ENCODE measurements around the gene GDF2. TPM values are rescaled to one million over a fixed set of nuclear protein-coding genes. Genes with fewer than 3 reads are reported as not detected.

The GDF2 gene
- total and polyA plus RNA-seq, 2 of the 4 experiments (the other 2 are of a cell fraction): under 0.01 TPM; not detected in 1

DNA sequence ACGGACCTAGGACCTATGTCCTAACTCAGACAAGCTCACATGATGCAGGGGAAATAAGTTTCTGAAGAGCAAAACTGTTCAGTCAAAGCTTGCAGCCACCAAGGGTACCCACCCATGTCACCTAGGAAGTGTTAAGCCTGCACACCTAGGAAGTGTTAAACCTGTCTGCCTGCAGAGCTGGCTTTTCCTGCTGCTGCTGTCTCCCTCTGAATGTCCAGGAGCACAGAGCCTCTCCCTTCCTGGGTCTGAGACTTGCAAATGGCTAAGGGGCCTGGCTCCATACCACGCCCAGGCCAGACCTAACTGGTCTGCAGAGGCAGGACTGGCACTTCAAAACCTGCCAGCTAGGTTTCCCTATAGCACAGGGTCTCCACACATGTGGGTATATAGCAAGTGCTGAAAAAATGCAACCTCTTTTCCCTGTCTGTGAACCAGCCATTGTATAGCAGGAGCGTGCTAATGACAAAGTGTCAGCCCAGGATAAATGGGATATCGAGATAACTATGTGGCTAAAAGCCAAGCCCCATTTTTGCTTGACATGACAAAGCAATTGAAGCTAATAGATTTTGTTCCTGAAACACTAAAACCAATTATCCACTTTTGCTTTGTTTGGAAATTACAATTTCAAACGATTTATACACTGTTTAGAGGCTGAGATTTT lies 1.5 kb downstream of the GDF2 start:
- Histone ChIP-seq H4K8ac (ENCODE audit: low read depth in 2 of 2, low read length in 2 of 2) (no peak overlapping the region), H3K4me2 (ENCODE audit: low read depth, low read length) (no peak overlapping the region), H3K4me3 (ENCODE audit: insufficient read depth, low read depth, low read length) (no peak overlapping the region), H3K23ac (ENCODE audit: low read depth, low read length) (no peak overlapping the region), H4K5ac (ENCODE audit: low read depth, low read length) (no peak overlapping the region), H3K14ac (replicated peaks; ENCODE audit: low read depth, low read length) (no peak overlapping the region), H3K27ac (ENCODE audit: insufficient read depth, low read length) (no peak overlapping the region), H3K56ac (ENCODE audit: extremely low read depth, insufficient read depth, low read length) (no peak overlapping the region), H3K4me1 (ENCODE audit: control insufficient read depth, insufficient read depth, low read length) (no peaks in the 10 kb centered on the region), H2BK120ac (ENCODE audit: low read depth, low read length) (no peak overlapping the region), H2BK5ac (ENCODE audit: low read depth, low read length, poor library complexity, severe bottlenecking) (no peak overlapping the region), H2BK20ac (ENCODE audit: low read depth, low read length) (no peak overlapping the region), H4K91ac (ENCODE audit: insufficient read depth, low read depth, low read length) (no peak overlapping the region), H3K4ac (ENCODE audit: low read depth, low read length) (no peak overlapping the region), H3K9ac (ENCODE audit: low read depth, low read length) (no peak overlapping the region), H3K9me3 (ENCODE audit: control insufficient read depth, insufficient read depth, low read length) (no peaks in the 10 kb centered on the region), H2AK5ac (ENCODE audit: low read depth, low read length) (no peak overlapping the region), H4K20me1 (ENCODE audit: insufficient read depth, low read length) (no peaks in the 10 kb centered on the region), H3K9me1 (ENCODE audit: insufficient read depth, low read length) (peaks cover 4% of the 10 kb centered on the region; the same call in 1 of the 2 replicates), H2AK9ac (replicated peaks; ENCODE audit: low read depth, low read length, poor library complexity) (no peak overlapping the region), H2AFZ (replicated peaks; ENCODE audit: low read length, poor library complexity) (no peak overlapping the region), H2BK15ac (ENCODE audit: low read depth, low read length) (no peak overlapping the region), H3K79me1 (ENCODE audit: low read depth in 1 of 2, low read length in 2 of 2) (no peaks in the 10 kb centered on the region), H3K27me3 (ENCODE audit: control insufficient read depth, insufficient read depth, low read length) (peaks cover 43% of the 10 kb centered on the region), H3K18ac (ENCODE audit: low read depth, low read length) (no peak overlapping the region), H3K36me3 (ENCODE audit: control insufficient read depth, insufficient read depth, low read length) (no peaks in the 10 kb centered on the region)
- ATAC-seq (ENCODE audit: low read depth) (no peak), DNase-seq (no peak)
- ChIA-PET CTCF (interaction anchor here (1.1 kb wide), 1 partner anchor 12 kb away, joined by 3 read pairs; no protein-coding TSS in a partner anchor), POLR2A (ENCODE audit: unreplicated experiment) (no interaction called here)
- WGBS, 2 experiments (ENCODE audit: extremely low coverage in 2 of 2, insufficient read length in 1 of 2): no CpG with 5 or more reads among the region's 5 CpGs
- BruUV-seq (replicated peaks): no TSS peak
- TF ChIP-seq MAFK (IDR thresholded peaks at IDR 0.05; ENCODE audit: low read depth, low read length) (no peak), POLR2A (IDR thresholded peaks at IDR 0.05; ENCODE audit: low read depth, low read length) (no peak), FOS (IDR thresholded peaks at IDR 0.05; ENCODE audit: low read depth, low read length) (no peak), CEBPB (IDR thresholded peaks at IDR 0.05; ENCODE audit: low read depth, low read length) (no peak), CHD1 (IDR thresholded peaks at IDR 0.05; ENCODE audit: low read depth, low read length) (no peak), MAZ (IDR thresholded peaks at IDR 0.05; ENCODE audit: borderline replicate concordance, low read depth, low read length) (no peak), MXI1 (IDR thresholded peaks at IDR 0.05; ENCODE audit: borderline replicate concordance, low read depth, low read length) (no peak)
- in situ Hi-C loops (cut with MboI; ENCODE audit: low sequenced_read_pairs): no loop called here
- dilution Hi-C loops (cut with HindIII; ENCODE audit: low sequenced_read_pairs, unreplicated experiment): no loop called here
- intact Hi-C loops (cut with micrococcal nuclease): no loop called here
